ENCODE results near the gene ARL9.

- TF ChIP-seq ZNF121 (tag by site-specific recombination; IDR thresholded peaks at IDR 0.05) (no peak), ZNF701 (tag by site-specific recombination; IDR thresholded peaks at IDR 0.05) (no peak), CTCF (tag by site-specific recombination; IDR thresholded peaks at IDR 0.05) (no peak), ZNF146 (tag by site-specific recombination; IDR thresholded peaks at IDR 0.05) (no peak), ZFP3 (tag by site-specific recombination; IDR thresholded peaks at IDR 0.05; ENCODE audit: low read depth) (no peak), ZNF138 (tag by site-specific recombination; IDR thresholded peaks at IDR 0.05; ENCODE audit: borderline replicate concordance) (no peak), ZNF184 (tag by site-specific recombination; IDR thresholded peaks at IDR 0.05) (no peak)
Observed at GRCh38 chr4:56530269-56531148, 24.9 kb downstream of the ARL9 start.

Data from HEK293 (cell line).